Gastrocnemius medialis (tissue), 4 donors: Measurements from ENCODE around the gene RTN4RL1.

Experiments used
- CTCF ChIP-seq, 5 experiments: fragments of 450-650 bp in 3 of 5; fragments of 200-600 bp in 2 of 5; sonication (generic) in 2 of 5; IDR thresholded peaks in 4 of 5; conservative IDR thresholded peaks in 1 of 5; 1 replicate in 4 of 5; 2 replicates in 1 of 5; pipeline ENCODE4 v1.5.1; 2016 to 2019; ENCODE audit warnings: antibody characterized with exemption in 5 of 5, mild to moderate bottlenecking in 3 of 5, moderate library complexity in 3 of 5
- POLR2A ChIP-seq, 2 donors: fragments of 450-650 bp; IDR thresholded peaks; one replicate each; pipeline ENCODE4 v1.6.1; 2017; ENCODE audit warnings: antibody characterized with exemption in 2 of 2, mild to moderate bottlenecking in 2 of 2, moderate library complexity in 2 of 2

- TF ChIP-seq CTCF (IDR thresholded peaks at IDR 0.05 in 4 of 5, conservative IDR thresholded peaks at IDR 0.05 in 1 of 5) (no peak), POLR2A (IDR thresholded peaks at IDR 0.05) (no peak)
These were observed 43.5 kb upstream of the RTN4RL1 start for GRCh38 chr17:2068519-2069051.
